Stimulated activated CD4-positive, alpha-beta T cell treated with anti-CD3 and anti-CD28 coated beads, Interleukin-15, amount 100 ng/mL, for 24 hours (primary cell): ENCODE data around the gene HIF3A.
A peak's percentile ranks its signal among the peaks of the same experiment; 100 is the strongest.
"Not testable (repeated sequence)": the region's sequence is repeated elsewhere in the genome, so short reads cannot be mapped to it uniquely, and the experiment has no call there.

Experiments used
- DNase-seq: peaks from one replicate; pipeline ENCODE4 v3.0.0-alpha.2; 2020

Gene HIF3A

DNA sequence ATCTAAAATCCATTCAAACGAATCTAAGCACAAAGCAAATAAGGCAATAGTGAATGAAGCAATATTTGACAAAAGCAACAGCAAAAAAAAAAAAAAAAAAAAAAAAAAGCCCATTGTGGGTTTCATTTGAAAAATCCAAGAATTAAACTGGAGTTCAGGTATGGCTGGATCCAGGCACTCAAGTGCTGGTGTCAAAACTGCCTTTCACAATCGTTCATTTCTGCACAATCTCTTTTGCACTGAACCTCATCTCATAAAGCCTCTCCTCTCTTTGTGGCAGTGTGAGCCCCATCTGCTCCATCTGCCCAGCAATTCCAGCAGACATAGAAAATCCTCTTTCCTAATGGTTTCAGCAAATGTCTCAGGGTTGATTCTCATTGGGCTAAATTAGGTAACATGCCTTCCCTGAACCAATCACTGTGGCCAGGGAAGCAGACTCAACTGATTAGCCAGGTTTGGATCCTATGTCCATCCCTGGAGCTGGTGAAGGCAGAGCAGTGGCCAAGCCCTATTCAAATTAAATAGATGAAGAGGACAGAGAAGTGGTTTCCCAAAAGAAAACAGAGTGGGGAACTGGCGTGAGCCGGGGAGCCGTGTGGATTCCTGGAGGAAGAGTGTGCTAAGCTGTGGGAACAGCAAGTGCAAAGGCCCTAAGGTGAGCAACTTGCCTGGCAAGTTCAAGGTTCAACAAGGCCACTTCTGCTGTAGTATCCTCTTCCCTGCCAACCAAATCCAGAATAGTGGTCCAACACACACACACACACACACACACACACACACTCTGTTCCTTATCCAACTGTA lies 1.2 kb upstream of the HIF3A start:
- no peak for DNase-seq

DNA sequence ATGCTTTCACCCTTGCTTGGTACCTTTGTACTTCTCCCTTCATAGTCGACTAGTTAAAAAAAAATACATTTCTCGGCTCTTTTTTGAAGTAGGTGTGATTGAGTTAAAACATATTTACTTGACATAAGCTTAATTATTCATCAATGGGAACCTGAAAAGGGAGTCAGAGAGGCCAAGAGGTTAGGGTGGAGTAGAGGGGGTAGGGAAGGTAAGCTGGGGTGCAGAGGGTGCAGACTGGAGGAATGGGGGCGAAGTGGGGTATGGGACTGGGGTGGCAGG lies 701 bp upstream of the HIF3A start:
- no peak for DNase-seq

DNA sequence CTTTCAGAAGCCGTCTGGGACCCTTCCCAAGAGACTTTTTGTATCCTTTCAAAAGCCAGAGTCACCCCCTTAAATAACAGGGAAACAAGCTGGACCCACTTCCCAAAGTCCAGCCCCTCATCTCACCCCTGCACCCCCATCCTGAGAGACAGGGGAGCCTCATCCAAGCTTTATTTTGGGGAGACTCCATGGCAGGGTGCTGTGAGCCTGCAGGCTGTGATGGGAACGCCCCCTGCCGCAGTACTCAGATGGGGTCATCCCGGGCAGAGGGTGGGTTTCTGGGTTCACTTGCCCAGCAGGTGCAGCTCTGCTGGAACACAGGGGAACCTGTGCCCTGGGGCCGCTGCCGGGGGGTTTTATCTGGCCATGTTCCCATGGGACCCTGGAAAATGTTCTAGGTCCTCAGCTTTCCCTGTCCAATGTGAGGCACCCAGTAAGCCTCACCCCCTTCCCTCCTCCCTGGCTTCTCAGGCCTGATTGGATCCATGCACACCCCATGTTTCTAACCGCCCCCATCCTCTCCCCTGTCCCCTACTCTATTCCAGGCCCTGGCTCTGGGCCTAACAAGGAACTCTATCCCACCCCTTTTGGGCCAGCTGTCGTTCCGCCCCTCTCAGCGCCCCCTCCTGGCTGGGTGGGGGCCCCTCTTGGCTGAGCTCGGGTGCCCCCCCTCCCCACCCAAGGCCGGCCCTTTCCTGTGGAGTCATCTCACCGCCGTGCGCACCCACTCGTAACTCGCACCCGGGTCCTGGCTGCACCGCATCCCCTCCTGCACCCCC lies 1.0 kb downstream of the HIF3A start:
- no peak for DNase-seq

DNA sequence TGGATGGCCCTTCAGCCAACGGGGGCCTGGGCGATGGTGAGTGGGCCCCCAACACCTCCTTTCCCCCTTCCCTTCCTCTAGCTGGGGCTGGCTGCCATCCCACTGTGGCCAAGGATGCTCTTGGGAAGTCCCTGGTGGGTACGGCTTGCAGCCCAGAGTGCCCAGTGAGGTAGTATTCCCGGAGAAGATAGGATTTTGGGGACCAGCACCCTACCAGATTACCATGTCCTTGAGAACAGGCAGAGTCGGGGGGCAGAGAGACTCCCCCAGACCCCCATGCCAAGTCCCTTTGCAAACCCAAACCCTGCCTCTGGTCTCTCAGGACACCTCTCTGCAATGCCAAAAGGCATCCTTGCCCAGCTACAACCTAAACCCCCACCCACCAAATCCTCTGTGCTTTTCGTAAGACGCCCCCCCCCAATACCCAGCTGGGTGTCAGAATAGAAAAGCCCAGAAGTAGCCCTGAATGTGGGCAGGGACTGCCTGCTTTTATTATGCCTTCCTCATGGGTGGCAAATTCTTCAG lies 1.7 kb downstream of the HIF3A start:
- no peak for DNase-seq

DNA sequence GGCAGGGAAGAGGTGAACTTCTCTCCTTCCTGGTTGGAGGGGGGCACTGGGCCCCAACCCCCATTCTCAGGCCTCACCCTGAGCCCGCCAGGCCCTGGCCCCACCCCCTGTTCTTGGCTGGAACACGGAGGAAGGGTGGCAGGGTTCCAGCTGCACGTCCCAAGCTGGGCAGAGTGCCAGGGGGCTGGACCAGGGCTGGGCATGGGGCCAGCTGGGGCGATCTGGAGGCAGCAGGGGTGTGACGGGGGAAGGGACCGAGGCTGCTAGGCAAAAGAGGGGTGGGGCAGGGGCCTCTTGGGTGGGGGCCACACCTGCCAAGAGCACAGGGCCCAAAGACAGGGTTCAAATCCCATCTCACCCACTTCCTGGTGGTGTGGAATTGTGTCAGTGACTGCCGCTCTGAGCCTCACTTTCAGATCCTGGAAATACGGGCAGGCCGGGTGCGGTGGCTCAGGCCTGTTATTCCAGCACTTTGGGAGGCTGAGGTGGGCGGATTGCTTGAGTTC lies 2.2 kb downstream of the HIF3A start:
- DNase-seq: no peak

DNA sequence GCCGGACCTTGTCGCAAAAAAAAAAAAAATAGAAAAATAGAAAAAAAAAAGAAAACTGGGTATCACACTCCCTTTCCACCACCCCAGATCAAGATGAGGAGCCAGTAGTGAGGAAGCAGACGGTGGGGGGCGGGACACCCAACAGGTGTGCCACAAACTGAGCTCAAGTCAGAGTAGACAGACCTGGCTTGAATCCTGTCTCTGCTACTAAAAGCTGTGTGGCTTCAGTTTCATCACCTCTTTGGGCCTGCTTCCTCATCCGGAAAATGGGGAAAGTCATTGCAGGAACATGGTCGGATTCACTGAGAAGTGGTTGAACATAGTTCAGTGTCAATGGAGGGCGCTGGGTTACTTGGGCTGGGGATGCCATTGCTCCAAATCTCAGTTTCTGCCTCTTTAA lies 2.9 kb downstream of the HIF3A start:
- DNase-seq: no peak

DNA sequence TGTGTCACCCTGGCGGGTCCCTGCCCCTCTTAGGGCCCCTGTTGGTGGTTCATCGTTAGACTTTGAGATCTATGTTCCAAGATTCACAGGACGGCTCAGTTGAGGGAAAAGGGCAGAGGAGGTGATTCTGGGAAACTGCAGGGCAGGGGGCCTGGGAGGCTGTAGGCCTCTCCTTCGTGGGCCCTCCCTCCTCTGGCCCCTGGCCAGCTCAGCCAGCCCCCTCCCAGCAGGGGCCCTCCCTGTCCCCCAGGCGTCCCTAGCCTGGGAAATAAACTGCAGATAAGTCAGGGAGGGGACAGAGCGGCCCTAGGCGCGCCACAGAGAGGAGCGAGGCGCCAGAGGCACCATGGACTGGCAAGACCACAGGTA lies 6.5 kb downstream of the HIF3A start:
- no peak for DNase-seq

DNA sequence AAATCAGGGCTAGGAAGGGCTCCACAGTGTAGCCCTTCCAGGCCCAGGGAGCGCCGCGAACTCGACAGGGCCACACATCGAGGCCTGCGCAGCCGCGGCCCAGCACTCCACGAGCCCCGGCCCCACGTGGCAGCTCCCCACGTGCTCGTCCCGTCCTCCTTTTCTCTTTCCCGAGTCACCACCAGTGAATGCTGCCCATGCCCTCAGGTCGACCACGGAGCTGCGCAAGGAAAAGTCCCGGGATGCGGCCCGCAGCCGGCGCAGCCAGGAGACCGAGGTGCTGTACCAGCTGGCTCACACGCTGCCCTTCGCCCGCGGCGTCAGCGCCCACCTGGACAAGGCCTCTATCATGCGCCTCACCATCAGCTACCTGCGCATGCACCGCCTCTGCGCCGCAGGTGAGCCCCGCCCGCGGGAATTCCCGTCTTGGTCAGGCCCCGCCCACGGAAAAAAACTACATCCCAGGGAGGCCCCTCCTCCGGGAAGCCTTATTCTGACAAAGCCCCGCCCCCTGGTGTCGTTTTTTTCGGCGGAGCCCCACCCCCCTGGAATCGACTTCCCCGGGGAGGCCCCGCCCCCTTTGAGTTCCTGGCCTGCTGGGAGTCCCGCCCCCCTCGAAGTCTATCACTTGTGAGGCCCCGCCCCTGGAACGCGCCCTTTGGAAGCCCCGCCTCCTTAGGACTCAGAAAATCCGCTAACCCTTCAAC lies 7.0 kb downstream of the HIF3A start:
- DNase-seq: peak; percentile 25

DNA sequence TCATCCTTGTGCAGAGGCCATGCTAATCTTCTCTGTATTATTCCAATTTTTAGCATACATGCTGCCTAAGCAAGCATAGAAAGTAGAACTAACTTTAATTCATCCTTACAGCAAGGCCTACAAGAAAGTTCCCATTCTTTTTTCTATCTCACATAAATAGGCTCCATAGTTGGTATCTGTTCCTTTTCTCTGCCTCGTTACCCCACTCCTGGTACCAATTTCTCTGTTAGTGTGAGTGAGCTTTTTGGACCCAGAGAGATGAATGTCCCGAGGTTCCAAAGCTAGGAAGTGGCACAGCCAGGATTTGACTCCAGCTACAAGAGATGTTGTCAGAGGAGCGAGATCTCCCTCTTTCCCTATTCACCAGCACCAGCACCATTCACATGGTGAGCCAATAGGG lies 9.7 kb downstream of the HIF3A start:
- DNase-seq: no peak

DNA sequence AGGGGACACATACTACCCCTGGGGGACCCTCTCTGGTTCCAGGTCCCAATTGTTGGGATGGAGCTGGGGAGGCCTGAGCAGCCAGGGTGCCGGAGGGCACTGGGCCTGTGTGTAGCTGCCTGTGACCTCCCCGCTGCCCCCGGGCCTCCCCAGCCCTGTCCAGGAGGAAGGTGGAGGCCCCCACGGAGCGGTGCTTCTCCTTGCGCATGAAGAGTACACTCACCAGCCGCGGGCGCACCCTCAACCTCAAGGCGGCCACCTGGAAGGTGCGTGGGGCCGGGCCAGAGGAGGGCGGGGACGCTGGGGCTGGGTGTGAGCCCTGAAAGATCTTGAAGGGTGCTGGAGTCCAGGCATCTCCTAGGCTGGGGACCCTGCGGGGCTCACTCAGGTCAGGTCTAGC lies 11.7 kb downstream of the HIF3A start:
- DNase-seq: no peak

DNA sequence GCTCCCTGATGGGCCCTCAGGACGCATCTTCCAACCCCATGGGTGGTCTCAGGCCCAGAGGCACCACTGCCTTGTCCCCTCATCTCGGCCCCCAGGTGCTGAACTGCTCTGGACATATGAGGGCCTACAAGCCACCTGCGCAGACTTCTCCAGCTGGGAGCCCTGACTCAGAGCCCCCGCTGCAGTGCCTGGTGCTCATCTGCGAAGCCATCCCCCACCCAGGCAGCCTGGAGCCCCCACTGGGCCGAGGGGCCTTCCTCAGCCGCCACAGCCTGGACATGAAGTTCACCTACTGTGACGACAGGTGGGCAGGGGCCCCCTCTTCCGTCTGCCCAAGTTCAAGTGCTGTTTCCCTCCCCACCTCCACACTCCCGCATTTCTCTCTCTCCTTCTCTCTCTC lies 12.2 kb downstream of the HIF3A start:
- DNase-seq: no peak

DNA sequence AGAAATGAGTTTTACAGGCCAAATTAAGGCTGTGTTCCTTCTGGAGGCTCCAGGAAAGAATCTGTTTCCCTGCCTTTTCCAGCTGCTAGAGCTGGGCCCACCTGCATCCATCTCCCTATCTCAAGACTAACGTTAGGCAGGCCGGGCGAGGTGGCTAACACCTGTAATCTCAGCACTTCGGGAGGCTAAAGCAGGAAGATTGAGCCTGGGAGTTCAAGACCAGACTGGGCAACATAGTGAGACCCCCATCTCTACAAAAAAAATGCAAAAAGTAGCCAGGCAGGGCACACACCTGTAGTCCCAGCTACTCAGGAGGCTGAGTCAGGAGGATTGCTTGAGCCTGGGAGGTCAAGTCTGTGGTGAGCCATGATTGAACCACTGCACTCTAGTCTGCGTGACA lies 14.6 kb downstream of the HIF3A start:
- DNase-seq: no peak

DNA sequence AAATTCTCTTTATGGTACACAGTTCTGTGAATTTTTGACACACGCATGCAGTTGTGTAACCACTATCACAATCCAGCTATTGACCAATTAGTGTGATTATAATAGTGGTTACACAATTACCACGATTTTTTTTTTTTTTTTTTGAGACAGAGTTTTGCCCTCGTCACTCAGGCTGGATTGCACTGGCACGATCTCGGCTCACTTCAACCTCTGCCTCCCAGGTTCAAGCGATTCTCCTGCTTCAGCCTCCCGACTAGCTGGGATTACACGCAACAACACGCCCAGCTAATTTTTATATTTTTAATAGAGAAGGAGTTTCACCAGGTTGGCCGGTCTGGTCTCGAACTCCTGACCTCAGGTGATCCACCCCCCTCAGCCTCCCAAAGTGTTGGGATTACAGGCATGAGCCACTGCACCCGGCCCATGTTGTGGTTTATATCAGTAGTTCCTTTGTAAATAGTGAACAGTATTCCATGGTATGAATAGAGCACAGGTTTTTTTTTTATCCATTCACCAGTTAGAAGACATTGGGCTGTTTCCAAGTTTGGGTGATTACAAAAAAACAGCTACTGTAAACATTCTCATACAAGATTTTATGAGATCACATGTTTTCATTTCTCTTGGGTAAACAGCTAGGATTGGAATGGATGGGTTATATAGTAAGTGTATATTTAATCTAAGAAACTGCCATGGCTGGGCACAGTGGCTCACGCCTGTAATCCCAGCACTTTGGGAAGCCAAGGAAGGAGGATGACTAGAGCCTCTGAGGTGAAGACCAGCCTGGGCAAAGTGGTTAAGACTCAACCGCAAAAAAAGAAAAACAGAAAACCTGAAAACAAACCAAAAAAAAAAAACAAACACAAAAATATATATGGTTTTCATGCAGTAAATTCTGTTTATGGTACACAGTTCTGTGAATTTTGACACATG lies 17.0 kb downstream of the HIF3A start:
- not testable (repeated sequence) for DNase-seq

DNA sequence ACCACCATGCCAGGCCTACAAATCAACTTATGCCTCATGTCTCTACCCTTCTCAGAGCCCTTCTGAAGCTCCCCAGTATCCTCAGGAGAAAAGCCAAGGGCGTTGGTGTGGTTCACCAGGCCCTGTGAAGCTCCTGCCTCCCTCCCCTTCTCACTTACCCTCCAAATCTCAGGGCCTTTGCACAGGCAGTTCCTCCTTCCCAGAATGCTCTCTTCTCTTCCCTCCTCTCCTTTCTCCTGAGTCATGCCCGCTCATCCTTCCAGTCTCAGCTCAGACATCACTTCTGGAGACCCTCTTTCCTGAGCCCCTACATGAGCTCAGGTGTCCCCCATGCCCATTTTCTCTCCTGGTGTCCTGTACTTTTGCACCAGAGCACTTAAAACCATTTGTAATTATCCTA lies 20.5 kb downstream of the HIF3A start:
- no peak for DNase-seq

DNA sequence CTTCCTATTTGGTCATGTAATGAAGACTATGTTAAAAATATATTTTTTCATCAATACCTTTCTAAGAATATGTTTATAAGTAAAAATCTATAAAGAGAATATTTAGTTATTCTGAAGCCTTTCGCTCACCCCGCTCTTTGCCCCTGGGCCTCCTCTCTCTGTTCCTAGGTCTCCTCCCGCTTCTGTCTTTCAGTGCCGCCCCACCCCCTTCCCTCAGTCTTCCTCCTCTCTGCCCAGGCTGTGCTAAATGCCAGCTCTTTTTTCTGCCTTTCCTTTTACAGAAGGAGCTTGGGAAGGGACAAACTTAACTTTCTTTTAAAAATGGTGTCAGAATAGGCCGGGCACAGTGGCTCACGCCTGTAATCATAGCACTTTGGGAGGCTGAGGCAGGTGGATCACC lies 22.8 kb downstream of the HIF3A start:
- DNase-seq: no peak

DNA sequence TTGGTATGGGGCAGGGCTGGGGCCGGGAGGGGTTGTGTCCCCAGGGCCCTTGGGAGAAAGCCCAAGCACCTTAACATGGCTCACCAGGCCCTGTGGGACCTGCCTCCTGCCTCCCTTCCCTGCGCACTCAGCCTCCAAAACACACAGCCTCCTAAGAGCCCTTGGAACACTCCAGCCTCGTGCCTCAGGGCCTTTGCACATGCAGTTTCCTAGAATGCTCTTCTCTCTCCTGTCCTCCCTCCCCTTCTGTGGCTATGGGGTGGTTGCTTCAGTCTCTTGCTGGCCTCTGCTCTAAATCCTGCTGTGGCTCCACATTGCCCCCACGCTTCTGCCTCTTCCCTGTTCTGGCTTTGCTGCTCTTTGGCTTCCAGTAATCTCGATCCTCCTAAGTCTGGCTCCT lies 23.7 kb downstream of the HIF3A start:
- no peak for DNase-seq

DNA sequence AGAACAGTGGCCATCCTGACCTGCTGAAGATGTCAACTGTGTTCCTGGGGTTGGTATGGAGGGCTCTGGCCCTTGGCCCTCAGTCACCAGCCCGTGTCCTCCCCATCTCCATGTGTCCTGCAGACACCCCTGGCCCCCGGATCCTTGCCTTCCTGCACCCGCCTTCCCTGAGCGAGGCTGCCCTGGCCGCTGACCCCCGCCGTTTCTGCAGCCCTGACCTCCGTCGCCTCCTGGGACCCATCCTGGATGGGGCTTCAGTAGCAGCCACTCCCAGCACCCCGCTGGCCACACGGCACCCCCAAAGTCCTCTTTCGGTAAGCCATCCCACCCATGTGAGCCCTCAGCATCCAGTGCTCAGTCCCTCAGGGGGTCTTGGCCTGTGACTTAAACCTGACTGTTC lies 24.8 kb downstream of the HIF3A start:
- DNase-seq: no peak

DNA sequence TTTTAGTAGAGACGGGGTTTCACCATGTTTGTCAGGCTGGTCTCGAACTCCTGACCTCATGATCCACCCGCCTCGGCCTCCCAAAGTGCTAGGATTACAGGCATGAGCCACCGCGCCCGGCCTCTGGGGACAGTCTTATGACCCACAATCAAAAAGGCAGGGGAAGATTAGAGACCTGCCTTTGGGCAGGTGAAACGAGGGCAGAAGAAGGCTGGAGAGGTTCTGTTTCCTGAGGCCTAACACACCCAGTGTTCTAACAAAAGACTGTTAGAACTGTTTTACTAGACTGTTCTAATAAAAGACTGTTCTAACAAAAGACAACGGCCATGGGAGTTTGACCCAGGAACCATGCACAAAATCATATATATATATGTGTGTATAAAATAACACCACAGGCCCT lies 26.4 kb downstream of the HIF3A start:
- DNase-seq: not testable (repeated sequence)

DNA sequence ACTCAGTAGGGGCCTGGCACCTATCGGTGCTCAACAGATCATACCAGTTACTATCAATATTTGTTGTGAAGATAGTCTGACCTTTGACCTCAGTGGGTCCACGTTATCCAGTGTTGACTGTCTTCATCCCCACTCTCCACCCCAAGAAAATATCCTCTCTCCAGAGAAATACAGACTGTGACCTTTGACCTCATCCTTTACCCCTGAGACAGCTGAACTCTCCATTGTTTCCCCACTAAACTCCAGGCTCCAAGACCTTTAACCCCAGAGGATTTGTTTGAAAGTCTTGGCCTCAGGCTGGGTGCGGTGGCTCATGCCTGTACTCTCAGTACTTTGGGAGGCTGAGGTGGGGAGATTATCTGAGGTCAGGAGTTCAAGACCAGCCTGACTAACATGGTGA lies 27.4 kb downstream of the HIF3A start:
- DNase-seq: no peak

DNA sequence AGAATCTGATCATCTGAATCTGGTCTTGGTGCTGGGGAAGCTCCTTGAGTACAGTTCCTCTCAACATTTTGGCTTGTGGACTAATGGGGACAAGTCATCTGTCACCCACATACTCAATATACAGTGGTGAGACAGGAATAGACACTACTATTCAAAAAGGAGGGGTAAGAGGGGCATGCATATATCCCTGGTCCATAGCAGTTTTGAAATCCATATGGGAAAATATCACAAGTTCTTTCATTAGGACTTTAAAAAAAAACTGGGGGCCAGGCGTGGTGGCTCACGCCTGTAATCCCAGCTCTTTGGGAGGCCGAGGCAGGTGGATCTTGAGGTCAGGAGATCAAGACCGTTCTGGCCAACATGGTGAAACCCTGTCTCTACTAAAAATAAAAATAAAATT lies 29.8 kb downstream of the HIF3A start:
- DNase-seq: no peak

DNA sequence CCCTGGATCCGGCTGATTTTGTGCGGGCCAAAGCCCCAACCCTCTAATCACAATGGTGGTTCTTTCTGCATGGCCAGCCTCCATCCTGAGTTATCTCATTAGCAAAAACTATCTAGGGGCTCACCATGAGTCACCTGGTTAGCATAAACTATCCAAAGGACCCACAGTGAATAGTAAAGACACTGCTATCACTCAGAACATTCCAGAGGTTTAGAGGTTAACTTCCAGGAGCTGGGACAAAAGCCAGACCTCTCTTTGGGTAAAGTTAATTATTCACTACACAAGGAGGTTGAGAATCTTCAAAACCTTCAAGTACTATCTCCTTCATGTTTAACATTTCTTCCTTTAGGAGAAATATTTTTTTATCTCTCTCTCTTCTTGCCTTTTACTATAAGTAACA lies 31.2 kb downstream of the HIF3A start:
- DNase-seq: no peak

DNA sequence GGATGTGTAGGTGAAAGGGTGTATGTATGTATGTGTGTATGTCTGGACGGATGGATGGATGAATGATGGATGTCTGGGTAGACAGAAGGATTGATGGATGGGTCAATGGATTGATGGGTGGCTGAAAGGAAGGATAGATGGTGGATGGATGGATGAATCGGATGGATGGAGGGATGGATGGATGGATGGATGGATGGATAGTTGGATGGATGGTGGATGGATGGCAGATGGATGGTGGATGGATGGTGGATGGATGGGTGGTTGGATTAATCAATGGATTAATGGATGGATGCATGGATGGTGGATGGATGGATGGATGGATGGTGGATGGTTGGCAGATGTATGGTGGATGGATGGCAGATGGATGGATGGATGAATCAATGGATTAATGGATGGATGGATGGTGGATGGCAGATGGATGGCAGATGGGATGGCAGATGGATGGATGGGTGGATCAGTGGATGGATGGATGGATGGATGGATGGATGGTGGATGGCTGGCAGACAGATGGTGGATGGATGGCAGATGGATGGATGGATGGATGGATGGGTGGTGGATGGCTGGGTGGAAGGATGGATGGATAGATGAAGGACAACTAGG lies 33.6 kb downstream of the HIF3A start:
- no peak for DNase-seq
